ENCODE measurements around the gene FOXC2.

The FOXC2 gene

GRCh38 chr16:86593913-86594620 lies 27.4 kb downstream of the FOXC2 start:
- DNase-seq = no peak

GRCh38 chr16:86594721-86595120 lies 28.1 kb downstream of the FOXC2 start:
- DNase-seq = no peak

GRCh38 chr16:86595983-86596605 lies 29.5 kb downstream of the FOXC2 start:
- DNase-seq = no peak

- no peak for DNase-seq
Measured at GRCh38 chr16:86597126-86597879, 30.7 kb downstream of the FOXC2 start.

- no peak for DNase-seq
Measured at GRCh38 chr16:86597880-86598606, 31.4 kb downstream of the FOXC2 start.

DNA sequence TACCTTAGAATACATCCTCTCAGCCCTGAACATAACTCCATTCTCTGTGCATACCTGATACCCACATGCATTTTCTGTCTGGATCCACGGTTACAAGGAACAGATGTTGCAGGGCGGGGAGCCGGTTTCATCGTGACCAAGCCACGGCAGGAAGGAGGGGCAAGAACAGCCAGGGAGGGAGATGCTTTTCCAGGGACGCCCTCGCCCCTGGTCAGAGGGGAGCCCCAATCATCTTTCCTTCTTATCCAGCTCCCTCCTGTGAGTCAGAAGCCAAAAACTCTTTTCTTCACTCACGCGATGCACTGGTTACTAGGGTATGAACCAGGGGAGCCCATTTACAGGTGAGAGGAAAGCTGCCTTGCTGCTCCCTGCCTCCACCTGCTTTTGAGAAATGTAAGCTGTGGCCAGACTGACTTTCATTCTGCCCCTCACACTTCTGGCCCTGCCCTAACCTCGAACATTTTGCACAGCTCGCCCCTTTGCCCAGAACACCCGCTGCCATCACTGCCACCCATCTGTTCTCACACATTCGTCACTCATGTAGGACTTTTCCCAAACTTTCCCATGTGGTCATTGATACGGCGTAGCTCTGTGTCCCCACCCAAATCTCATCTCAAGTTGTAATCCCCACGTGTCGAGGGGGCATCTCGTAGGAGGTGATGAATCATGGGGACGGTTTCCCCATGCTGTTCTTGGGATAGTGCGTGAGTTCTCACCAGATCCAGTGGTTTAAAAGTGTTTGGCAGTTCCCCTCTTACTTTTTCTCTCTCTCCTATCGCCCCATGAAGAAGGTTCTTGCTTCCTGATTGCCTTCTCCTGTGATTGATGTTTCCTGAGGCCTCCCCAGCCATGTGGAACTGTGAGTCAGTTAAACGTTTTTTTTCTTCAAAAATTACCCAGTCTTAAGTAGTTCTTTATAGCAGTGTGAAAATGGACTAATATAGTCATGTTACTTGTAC lies 32.3 kb downstream of the FOXC2 start:
- DNase-seq = no peak

DNA sequence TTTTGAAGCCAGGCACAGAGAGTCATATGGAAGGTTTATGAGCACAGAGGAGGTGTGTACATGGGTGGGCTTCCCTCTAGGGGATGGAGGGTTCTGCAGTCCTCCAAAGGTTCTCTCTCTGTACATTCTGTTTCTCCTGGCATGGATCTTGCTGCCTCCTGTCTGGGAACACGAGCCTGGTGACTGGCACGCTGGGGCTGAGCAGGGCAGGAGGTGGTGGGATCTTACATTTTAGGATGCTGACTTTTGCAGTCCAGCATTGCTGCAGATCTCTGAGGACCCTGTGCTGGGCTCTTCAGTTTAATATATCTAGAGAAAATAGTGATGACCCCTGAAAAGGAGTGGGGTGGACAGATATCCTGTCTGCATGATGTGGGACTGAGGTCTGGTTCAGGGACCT lies 34.7 kb downstream of the FOXC2 start:
- no peak for DNase-seq

DNA sequence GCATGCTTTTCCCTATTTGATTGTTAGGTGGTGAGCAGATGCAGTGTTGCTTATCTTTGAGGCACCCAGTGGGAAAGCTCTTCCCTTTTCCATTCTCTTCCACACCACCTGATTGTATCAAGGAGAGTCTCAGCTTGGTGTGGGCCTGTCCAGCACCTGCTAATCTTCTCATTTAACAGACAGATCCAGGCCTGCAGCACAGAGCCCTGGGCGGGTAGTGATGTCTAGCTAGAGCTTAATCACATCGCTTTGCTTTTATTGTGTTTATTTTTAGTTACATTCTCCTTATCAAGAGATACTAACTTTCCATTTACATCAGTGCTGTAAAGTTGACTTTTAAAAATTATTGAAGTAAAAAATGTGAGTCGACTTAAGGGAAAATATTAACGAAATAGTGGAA lies 35.9 kb downstream of the FOXC2 start:
- no peak for DNase-seq

DNA sequence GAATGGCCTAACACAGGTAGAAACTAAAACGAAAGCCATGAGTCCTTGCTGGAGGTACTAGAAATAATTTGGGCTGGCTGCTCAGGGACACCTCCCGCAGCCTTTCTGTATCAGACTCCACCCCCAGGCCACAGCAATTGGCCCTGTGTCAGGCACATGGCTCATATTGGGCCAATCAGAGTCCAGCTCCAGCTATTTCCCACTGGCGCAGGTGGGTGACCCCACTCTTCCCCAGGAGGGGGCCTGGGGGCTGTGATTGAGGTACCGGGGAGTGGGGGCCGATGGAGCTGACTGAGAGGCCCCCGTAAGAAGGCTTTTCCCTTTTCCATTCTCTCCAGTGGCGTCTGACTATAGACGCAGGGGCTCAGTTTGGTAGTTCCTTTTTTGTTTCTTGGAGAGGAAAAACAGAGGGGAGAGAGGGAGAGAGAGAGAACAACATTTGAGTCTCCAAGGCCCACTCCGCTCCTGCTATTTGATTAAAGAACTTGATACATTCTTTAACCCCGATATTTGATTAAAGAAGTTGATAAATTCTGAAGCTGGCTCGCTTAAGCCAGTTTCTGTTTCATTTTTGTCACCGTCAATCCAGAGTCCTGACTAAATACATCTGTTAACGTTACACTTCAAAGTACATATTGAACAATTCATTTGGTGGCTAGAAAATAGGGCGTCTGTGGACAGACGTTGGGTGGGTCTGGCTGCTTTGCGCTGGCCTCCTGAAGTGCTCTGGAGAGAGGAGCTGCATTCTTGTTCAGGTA lies 38.0 kb downstream of the FOXC2 start:
- no peak for DNase-seq

DNA sequence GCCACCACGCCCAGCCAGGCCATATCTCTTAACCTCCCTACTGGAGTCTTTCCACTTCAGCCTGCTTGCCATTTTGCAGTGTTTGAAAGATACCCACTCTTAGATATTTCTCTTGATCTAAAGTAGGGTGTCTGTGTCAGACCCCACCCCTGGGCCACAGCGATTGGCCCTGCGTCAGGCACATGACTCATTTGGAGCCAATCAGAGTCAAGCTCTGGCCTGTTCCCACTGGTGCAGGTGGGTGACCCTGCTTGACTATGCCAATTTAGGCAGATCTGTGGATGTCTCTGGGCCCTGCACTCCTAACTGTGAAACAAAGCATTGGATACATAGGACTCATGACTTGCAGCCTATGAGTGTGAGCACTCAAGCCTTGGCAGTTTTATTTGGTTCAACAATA lies 39.3 kb downstream of the FOXC2 start:
- DNase-seq = no peak

DNA sequence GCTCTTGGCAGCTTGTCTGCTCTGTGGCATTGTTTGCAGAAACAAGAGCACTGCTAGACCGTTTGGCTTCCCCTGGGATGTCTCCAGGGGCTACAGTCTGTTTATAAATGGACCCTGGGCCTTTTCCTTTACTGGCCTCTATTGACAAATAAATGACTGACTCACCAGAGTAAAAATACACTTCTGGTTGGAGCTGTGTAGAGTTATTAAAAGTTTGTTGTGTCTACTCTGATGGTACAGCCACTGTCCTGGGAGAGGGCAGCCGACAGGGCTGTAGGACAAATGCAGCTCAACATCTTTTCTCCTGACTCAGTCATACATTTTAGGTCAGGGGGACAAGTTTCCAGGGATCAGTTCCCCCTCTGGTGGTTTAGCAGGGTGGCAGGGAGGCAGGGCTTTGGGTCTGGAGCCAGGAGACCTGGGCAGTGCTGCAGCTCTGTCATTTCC lies 41.7 kb downstream of the FOXC2 start:
- DNase-seq = no peak

DNA sequence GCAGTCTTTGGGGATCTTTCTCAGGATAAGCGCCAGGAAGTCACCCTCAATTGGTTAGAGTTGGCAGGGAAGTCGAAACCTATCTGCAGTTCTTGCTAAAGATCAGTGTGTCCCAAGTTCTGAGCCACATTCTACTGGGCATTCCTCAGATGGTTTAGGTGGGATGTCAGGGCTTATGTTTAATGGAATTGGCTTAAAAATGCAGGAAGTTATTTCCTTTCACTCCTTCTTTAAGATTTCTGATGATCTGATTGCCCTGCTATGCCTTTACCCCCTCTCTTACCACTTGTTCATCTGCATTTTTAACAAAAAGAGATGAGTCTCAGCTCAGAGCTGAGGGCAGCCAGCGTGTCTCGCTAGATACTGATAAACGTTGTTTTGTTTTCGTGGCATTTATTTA lies 42.5 kb downstream of the FOXC2 start:
- DNase-seq = no peak

DNA sequence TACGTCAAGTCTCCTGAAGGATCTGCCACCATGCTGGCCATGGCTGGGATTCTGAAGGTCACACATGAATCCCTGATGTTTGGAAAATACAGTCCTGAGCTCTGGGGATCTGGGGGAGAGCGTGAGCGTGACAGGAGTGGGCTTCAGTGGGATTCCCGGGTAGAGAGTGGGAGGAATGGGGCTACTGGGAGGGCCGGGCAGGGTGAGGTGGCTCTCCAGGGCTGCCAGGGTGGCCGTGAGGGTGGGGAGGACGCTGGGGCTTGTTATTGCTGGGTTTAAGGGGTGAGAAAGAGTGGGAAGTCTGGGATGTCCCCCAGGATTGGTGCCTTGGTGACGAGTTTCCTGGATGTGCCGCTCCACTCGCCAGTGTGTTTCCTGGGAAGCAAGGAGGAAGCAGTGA lies 43.0 kb downstream of the FOXC2 start:
- DNase-seq = no peak

DNA sequence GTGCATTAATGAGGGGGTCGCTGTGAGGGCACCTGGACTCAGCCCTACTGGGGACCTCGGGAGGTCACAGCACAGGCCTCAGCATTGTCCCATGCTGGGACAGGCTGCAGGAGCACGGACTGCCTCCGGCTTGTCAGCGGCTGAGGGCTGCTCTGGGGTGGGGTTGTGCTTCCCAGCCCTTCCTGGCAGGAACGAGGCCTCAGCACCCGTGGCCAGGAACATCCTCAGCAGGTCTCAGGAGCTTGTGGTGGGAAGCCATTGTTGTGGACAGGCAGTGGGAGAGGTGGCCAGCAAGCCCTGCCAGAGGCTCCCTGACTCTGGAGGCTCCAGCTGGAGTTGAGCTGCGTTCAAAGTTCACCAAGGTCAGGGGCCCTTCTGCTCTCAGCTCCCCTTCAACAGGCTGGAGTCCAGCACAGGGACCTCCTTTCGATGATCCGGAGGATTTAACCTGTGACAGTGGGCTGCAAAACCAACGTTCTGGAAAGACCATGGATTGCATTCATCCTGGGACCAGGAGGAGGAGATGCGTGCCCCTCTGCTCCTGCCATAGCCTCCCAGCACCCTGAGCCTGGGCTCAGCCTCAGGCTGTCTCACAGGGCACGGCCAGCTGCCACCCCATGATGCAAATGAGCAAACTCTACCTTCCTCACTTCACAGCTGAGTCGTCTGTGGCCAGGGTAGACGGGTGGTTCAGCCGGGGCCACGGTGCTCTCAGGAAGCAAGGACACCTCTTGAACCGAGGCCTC lies 44.3 kb downstream of the FOXC2 start:
- no peak for DNase-seq

DNA sequence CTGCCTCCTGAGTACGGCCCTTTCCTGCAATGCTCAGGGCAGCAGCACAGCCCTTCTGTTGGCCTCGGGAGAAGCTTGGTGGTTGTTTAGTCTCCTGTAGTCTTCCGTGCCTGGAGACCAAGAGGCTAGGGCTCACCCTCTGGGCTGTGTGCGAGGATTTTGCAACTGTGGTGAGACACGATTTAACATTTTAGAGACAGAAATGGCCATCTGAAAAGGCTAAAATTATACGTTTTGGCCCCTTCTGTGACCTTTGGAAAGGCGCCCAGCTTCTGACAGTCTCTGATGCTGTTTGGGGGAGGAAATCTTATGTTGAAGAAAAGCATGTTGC lies 44.9 kb downstream of the FOXC2 start:
- DNase-seq = no peak

GRCh38 chr16:86611941-86612340 lies 45.3 kb downstream of the FOXC2 start:
- DNase-seq = no peak

DNA sequence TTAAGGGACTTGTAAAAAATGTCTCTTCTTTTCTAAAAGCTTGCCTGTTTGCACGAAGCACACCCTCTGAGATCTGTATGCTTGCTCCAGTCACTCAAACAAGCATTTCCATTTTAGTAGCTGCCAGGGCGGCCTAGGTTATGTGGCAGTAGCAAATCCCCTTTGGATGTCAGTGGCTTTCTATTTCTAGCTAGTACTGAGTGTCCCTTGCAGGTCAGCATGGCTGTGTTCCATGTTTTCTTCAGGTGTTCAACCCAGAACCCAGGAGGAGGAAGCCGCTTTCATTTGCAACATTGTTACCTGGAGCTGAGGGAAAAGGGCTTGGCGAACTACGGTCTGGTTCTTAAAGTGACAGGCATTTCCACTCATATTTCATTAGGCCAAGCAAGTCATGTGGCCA lies 48.1 kb downstream of the FOXC2 start:
- no peak for DNase-seq

DNA sequence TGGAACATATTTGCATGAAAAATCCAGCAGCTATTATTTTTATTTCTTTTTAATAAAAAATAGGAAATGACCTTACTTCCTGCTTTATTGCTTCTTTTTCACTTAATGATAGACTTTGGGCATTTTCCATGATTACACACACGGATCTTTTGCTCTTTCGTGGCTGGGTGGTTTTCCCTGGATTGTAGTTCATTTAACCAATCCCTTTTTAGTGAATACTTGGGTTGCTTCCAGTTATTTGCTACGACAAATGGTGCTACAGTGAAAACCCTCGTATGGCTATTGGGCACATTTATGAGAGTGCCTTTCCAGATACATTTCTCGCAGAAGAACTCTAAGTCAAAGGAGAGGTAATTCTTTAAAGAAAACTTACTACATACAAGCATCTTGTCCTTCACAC lies 50.3 kb downstream of the FOXC2 start:
- DNase-seq = no peak

DNA sequence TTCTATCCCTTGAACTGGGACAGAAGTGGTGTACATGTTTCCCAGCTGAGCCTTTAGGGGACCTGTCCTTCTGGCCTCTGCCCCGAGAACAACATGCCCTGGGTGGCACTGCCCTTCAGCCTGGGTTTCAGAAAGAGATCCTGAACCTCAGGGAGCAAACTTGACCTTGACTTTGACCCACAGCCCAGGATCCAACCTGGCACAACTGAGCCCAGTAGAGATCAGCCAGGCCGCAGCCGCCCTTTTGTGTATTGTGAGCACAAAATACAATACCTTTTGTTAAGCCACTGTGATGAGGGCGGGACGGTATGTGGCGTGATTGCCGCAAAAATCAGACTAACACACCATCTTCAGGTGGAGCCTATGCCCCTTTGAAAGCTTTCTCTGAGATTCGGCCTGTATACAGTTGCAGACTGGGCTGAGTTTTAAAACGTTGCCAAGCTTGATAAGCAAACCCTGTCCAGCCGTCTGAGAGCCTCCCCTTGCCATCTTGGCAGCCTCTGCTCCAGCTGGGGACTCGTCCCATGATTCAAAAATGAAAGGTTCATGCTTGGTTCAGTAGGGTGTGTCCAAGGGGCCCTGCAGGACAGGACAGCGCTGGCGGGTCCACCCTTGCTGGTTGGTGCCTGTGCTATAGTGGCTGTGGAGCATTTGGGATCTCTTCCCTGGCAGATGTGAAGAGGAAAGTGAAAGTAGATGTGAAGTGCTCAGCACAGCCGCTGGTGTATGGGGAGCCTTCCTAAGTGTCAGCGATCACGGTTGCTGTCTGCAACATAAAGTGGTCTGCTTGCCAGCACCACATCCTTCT lies 52.0 kb downstream of the FOXC2 start:
- DNase-seq = no peak

All from DMS79 treated with DMSO at 0.1 percent for 48 hours (cell line).